A549 (cell line): ENCODE results near the gene CARD8.

Experiments
- CHD2 ChIP-seq: fragments of 150-350 bp; IDR thresholded peaks from 2 replicates; pipeline ENCODE4 v1.6.1; 2014; ENCODE audit warnings: low read length; ENCODE audit not compliant: partially characterized antibody
- CTCF ChIP-seq: fragments of >200 bp; sonication (Bioruptor Twin); formaldehyde crosslinking; IDR thresholded peaks from 3 replicates; pipeline ENCODE4 v1.5.1; 2016
- ESRRA ChIP-seq: fragments of 150-350 bp; IDR thresholded peaks from 2 replicates; pipeline ENCODE4 v1.6.1; 2014; ENCODE audit warnings: mild to moderate bottlenecking, low read length, borderline replicate concordance
- HDAC2 ChIP-seq: fragments of 200-600 bp; sonication (generic); IDR thresholded peaks from 2 replicates; pipeline ENCODE4 v1.6.1; 2016
- KDM1A ChIP-seq: fragments of 200-600 bp; sonication (generic); IDR thresholded peaks from 2 replicates; pipeline ENCODE4 v1.6.1; 2016; ENCODE audit warnings: low read depth, mild to moderate bottlenecking
- RARB ChIP-seq: fragments of 250-450 bp; sonication (Bioruptor Pico); IDR thresholded peaks from 2 replicates; pipeline ENCODE4 v1.8.0; 2021; ENCODE audit warnings: mild to moderate bottlenecking, moderate library complexity
- REST ChIP-seq: fragments of 200-600 bp; sonication (generic); IDR thresholded peaks from 2 replicates; pipeline ENCODE4 v1.6.1; 2016; ENCODE audit warnings: antibody characterized with exemption, mild to moderate bottlenecking, moderate library complexity
- SREBF2 ChIP-seq: fragments of 450-650 bp; IDR thresholded peaks from 2 replicates; pipeline ENCODE4 v1.6.1; 2014; ENCODE audit warnings: mild to moderate bottlenecking, moderate library complexity

GRCh38 chr19:48297975-48298374 lies 42.3 kb upstream of the CARD8 start:
- TF ChIP-seq CTCF (no peak), KDM1A (no peak), HDAC2 (no peak), REST (no peak), ESRRA (no peak), RARB (CRISPR knock-in tag) (no peak), CHD2 (no peak), SREBF2 (no peak)
